Activated naive CD8-positive, alpha-beta T cell treated with anti-CD3 and anti-CD28 coated beads for 36 hours (primary cell): ENCODE measurements around the gene DHCR24. TPM values are rescaled to one million over a fixed set of nuclear protein-coding genes. Genes with fewer than 3 reads are reported as not detected.

Experiments
- DNase-seq: peaks from one replicate; pipeline ENCODE4 v3.0.0; 2021
- H3K27ac Mint-ChIP-seq: one replicate; pipeline ENCODE4 v1.8.0; 2022; ENCODE audit warnings: mild to moderate bottlenecking, moderate library complexity, mixed read lengths
- H3K27me3 Mint-ChIP-seq: one replicate; pipeline ENCODE4 v1.8.0; 2022; ENCODE audit warnings: mild to moderate bottlenecking, mixed read lengths
- H3K36me3 Mint-ChIP-seq: one replicate; pipeline ENCODE4 v1.8.0; 2021; ENCODE audit warnings: mild to moderate bottlenecking, mixed read lengths
- H3K4me1 Mint-ChIP-seq: one replicate; pipeline ENCODE4 v1.8.0; 2021; ENCODE audit warnings: mixed read lengths
- H3K4me3 Mint-ChIP-seq: one replicate; pipeline ENCODE4 v1.8.0; 2022; ENCODE audit warnings: mild to moderate bottlenecking, moderate library complexity, mixed read lengths
- H3K9me3 Mint-ChIP-seq: one replicate; pipeline ENCODE4 v1.8.0; 2022; ENCODE audit warnings: mixed read lengths
- total RNA-seq, 2 experiments: library from RNA; stranded (reverse); gene quantifications; one replicate each; pipeline ENCODE4 v1.2.3, GENCODE V29; 2021

DHCR24 gene
- total RNA-seq, 2 experiments from 2014 or later, result 66.1 to 69.4 TPM

DNA sequence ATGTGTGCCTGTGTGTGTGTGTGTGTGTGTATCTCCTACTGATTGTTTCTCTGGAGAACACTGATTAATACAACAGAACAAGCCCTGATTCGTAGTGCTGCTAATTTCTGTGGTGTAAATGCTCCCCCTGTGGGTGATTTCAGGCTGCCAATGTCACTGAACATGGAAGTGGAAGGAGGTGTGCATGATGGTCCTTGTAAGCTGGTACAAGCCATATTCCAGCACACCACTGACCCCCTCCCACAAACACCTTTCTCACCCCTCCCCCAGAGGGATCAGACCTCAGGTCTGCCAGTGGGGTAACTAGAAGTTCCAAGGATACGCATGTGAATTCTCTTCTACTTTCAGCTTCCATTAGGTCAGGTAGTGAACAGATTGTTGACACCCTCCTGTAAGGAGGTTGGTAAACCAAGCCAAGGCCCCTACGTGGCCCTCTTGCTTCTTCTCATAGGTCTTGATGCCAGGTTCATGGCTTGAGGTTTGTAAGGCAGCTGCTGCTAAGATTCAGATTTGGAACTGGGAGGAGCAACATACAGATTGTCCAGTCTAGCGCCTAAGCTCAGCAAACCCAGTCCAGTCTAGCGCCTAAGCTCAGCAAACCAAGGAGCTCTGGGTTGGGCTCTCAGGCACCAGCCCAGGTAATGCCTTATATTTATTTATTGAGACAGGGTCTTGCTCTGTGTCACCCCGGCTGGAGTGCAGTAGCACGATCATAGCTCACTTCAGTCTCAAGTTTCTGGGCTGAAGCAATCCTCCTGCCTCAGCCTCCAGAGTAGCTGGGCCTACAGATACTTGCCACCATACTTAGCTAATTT, 38.7 kb downstream of the DHCR24 start:
- no peak for DNase-seq
- H3K4me1 Mint-ChIP-seq, result no peaks in the 10 kb centered on the region
- no peaks in the 10 kb centered on the region for H3K9me3 Mint-ChIP-seq
- peaks cover 11% of the 10 kb centered on the region for H3K36me3 Mint-ChIP-seq
- H3K27ac Mint-ChIP-seq, result no peak overlapping the region
- H3K27me3 Mint-ChIP-seq, result no peaks in the 10 kb centered on the region
- no peak overlapping the region for H3K4me3 Mint-ChIP-seq

DNA sequence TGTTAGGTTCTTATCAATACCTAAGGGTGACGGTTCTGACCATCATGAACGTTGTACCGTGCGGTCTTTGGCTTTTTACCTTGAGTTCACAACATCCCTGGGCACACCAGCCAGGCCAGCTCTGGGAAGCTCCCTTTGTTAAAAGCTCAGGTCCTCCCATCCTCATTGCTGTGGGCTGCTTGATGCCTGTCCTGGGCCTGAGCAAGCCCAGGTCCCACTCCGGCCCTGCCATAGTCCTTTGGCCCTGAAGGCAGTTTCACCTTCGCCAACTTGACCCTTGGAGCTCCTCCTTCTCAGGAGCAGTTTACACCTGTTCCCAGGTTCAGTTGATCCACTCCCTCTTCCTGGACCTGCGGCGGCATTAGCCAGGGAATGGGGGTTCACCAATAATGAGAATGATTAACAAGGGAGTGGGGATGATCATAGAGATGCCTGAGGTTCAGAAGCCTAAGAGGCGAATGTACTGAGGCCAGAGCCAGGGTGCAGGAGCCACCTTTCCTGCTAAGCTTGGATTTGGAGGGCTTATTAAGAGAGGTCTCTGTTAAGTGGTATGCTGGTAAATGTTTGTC, 40.2 kb downstream of the DHCR24 start:
- no peak for DNase-seq
- Mint-ChIP-seq H3K27ac (no peak overlapping the region), H3K4me3 (no peak overlapping the region), H3K36me3 (peaks cover 9% of the 10 kb centered on the region), H3K9me3 (no peaks in the 10 kb centered on the region), H3K4me1 (no peaks in the 10 kb centered on the region), H3K27me3 (no peaks in the 10 kb centered on the region)

DNA sequence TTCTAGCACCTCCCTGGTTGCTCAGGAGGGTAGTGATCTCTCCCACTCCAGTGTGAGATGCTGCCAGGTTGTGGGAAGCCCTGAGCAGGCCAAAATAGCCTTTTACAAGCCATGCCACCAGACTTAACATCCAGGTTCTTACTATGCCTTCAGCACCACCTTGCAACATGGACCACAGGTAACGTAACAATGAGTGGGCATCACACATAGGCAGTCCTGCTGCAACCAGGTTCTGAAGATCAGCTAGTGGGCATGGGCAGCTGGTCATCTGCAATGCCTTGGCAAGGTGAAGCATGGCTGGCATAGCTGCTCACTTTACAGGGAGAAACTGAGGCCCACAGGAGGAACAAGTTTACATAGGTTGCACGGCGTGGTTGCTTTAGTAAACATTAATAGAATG, 40.7 kb downstream of the DHCR24 start:
- Mint-ChIP-seq H3K4me1 (no peaks in the 10 kb centered on the region), H3K27ac (no peak overlapping the region), H3K27me3 (no peaks in the 10 kb centered on the region), H3K4me3 (no peak overlapping the region), H3K9me3 (no peaks in the 10 kb centered on the region), H3K36me3 (peaks cover 7% of the 10 kb centered on the region)
- no peak for DNase-seq

DNA sequence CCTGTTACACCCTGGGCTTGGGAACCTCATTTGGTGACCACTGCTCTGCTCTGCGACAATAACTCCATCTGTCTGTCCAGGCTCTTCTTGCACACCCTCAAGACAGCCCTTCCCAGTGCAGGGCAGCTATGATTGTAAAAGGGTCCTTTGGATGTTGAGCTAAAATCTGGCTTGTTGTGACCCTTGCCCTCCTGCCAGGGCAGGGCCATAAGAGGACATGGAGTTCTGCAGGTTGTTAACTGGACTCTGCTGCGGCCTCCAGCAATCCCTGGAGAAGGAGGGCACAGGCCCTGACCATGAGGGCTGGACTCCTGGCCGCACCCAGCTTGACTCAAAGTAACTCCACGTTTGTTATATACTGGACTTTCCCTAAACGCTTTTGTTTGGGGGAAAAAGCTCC, 41.2 kb downstream of the DHCR24 start:
- no peaks in the 10 kb centered on the region for H3K27me3 Mint-ChIP-seq
- no peaks in the 10 kb centered on the region for H3K4me1 Mint-ChIP-seq

DNA sequence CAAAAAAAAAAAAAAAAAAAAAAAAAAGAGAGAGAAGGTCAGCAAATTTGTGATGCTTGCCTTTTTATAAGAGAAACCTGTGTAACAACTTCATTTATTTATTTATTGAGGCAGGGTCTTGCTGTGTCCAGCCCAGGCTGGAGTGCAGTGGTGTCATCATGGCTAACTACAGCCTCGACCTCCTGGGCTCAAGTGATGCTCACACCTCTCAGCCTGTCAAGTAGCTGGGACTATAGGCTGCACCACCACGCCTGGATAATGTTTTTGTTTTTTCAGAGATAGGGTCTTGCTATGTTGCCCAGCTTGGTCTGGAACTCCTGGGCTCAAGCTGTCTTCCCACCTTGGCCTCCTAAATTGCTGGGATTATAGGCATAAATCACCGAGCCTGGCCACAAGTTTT, 42.4 kb downstream of the DHCR24 start:
- Mint-ChIP-seq H3K4me1 (no peaks in the 10 kb centered on the region), H3K4me3 (no peak overlapping the region), H3K27ac (no peak overlapping the region), H3K36me3 (no peaks in the 10 kb centered on the region), H3K27me3 (no peaks in the 10 kb centered on the region), H3K9me3 (no peaks in the 10 kb centered on the region)
- DNase-seq, result no peak

More for the DNA sequence above, 41.2 kb downstream of the DHCR24 start:
- no peaks in the 10 kb centered on the region for H3K9me3 Mint-ChIP-seq
- H3K27ac Mint-ChIP-seq, result no peak overlapping the region
- H3K36me3 Mint-ChIP-seq, result peaks cover 5% of the 10 kb centered on the region
- no peak overlapping the region for H3K4me3 Mint-ChIP-seq
- no peak for DNase-seq

DNA sequence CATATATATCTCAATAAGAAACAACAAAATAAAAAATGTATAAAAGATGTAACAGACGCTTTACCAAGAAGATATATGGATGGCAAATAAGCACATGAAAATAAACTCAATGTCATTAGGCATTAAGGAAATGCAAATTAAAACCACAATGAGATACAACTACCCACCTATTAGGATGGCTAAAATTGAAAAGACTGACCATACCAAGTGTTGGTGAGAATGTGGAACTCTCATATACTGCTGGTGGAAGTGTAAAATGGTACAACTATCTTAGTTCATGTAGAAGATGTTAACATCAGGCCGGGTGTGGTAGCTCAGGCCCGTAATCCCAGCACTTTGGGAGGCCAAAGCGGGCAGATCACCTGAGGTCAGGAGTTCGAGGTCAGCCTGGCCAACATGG, 43.5 kb downstream of the DHCR24 start:
- H3K27ac Mint-ChIP-seq, result no peak overlapping the region
- no peaks in the 10 kb centered on the region for H3K27me3 Mint-ChIP-seq
- no peaks in the 10 kb centered on the region for H3K9me3 Mint-ChIP-seq
- H3K36me3 Mint-ChIP-seq, result no peaks in the 10 kb centered on the region
- no peaks in the 10 kb centered on the region for H3K4me1 Mint-ChIP-seq
- DNase-seq, result no peak
- no peak overlapping the region for H3K4me3 Mint-ChIP-seq

DNA sequence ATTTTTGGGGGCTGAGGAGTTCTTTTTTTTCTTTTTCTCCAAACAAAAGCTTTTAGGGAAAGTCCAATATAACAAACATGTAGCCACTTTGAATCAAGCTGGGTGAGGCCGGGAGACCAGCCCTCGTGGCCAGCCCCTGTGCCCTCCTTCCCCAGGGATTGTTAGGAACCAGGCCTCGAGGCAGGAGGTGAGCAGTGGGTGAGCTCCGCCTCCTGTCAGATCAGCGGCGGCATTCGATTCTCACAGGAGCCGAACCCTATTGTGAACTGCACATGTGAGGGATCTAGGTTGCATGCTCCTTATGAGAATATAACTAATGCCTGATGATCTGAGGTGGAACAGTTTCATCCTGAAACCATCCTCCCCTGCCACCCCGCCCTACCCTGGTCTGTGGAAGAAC, 44.0 kb downstream of the DHCR24 start:
- no peak overlapping the region for H3K4me3 Mint-ChIP-seq
- DNase-seq, result no peak
- no peak overlapping the region for H3K27ac Mint-ChIP-seq
- H3K4me1 Mint-ChIP-seq, result no peaks in the 10 kb centered on the region
- no peaks in the 10 kb centered on the region for H3K9me3 Mint-ChIP-seq
- H3K27me3 Mint-ChIP-seq, result no peaks in the 10 kb centered on the region
- H3K36me3 Mint-ChIP-seq, result no peaks in the 10 kb centered on the region

DNA sequence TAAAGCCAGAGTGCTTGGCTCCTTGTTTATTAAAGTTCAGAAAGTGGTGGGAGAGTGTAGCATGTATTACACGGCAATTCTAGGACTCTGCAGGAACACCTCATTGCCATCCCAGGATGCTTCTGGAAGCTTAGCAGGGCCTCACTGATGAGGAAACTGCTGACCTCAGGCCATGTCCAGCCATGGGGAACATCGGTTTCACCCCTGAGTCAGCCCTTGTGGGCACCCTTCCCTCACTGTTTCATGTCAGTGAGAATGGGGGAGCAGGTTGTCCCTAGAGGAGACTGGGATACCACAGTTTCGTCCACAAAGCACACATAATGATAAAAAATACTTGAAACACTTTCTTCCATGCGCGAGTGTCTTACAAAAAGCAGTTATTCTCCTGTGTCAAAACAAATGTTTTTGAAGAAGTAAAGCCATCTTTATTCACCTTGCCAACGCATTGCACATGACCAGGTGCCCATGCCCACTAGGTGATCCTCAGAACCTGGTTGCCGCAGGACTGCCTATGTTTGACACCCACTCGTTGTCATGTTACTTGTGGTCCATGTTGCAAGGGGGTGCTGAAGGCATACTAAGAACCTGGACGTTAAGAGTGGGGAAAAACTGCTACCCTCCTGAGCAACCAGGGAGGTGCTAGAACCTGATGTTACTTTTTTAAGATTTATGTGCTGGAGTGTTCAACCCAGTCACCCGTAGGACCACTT, 44.6 kb downstream of the DHCR24 start:
- no peaks in the 10 kb centered on the region for H3K27me3 Mint-ChIP-seq
- H3K27ac Mint-ChIP-seq, result no peak overlapping the region
- H3K4me1 Mint-ChIP-seq, result no peaks in the 10 kb centered on the region

DNA sequence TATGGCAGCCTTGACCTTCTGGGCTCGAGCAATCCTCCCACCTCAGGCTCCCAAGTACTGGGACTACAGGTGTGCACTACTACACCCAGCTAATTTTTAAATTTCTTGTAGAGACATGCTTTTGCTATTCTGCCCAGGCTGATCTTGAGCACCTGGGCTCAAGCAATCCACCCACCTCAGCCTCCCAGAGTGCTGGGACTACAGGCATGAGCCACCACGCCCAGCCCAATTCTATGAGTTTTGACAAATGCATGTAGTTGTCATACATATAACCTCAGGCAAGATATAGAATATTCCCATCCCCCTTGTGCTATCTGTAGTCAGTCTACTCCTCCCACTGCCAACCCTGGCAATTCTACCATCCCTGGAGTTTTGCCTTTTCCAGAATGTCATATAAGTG, 47.2 kb downstream of the DHCR24 start:
- no peak overlapping the region for H3K4me3 Mint-ChIP-seq
- H3K9me3 Mint-ChIP-seq, result no peaks in the 10 kb centered on the region
- H3K4me1 Mint-ChIP-seq, result no peaks in the 10 kb centered on the region
- no peaks in the 10 kb centered on the region for H3K36me3 Mint-ChIP-seq
- no peak overlapping the region for H3K27ac Mint-ChIP-seq
- H3K27me3 Mint-ChIP-seq, result peaks cover 7% of the 10 kb centered on the region
- DNase-seq, result no peak

More for the DNA sequence above, 44.6 kb downstream of the DHCR24 start:
- H3K4me3 Mint-ChIP-seq, result no peak overlapping the region
- DNase-seq, result no peak
- H3K36me3 Mint-ChIP-seq, result no peaks in the 10 kb centered on the region
- H3K9me3 Mint-ChIP-seq, result no peaks in the 10 kb centered on the region

DNA sequence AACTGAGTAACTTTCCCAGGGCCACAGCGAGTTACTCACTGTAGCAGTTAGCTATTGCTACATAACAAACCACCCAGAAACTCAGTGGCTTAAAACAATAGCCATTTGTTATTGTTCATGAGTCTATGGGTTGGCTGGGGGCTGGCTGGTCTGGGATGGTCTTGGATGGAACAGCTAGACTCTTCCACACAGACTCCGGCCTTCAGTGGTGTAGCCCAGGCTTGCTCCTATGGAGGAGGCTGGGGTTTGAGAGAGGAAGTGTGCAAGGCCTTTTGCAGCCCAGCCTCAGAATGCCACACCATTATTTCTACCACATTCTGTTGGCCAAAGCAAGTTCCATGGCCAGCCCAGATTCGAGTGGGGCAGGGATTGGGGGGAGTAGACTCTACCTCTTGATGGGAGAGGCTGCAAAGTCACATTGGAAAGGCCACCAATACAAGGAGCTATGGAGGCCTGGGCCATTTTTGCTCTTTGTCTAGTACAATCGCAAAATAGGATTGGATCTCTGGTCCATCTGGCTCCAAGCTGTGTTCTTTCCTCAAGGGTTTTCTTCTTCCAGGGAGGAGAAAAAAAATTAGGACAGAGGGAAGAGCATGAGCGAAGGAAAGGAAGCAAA, 48.3 kb downstream of the DHCR24 start:
- Mint-ChIP-seq H3K27ac (no peak overlapping the region), H3K4me3 (no peak overlapping the region), H3K27me3 (peaks cover 7% of the 10 kb centered on the region), H3K9me3 (no peaks in the 10 kb centered on the region), H3K36me3 (no peaks in the 10 kb centered on the region), H3K4me1 (no peaks in the 10 kb centered on the region)
- no peak for DNase-seq

DNA sequence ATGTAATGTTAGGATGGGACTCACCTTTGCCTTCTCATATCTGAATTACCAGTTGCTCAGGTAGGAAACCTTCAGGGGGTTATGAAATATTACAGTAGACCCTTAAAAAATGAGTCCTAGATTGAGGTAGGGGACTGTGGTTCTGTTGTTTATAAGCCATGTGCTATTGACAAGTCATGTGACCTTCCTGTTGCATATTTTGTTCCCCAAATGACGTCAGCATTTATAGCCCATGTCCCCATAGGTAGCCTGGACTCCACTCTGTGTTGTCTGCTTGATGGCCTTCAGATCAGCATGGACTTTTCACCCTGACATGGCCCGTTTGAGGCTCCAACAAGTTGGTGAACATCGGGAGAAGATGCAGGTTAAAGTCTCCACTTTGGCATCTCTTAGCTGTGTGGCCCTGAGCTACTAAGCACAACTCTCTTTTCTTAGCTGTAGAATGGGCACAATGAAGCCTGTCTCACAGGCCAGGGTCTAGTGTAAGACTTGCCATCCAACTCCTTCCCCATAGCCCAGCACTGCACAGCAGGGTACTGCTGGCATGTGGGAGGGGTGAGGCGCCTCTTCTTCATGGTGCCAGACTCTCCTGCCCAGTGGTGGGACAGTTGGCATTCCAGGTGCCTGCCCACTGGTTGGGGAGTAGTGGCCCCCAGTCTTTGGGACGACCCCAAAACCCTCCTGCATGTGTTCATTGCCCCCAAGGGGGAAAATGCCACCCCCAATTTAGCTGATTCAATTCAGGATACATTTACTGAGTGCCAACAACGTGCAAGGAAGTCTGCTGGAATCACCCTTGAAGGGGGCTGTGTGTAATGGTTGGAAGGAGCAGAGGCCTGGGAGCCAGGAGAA, 49.8 kb downstream of the DHCR24 start:
- Mint-ChIP-seq H3K4me1 (no peaks in the 10 kb centered on the region), H3K27me3 (peaks cover 7% of the 10 kb centered on the region), H3K9me3 (no peaks in the 10 kb centered on the region), H3K27ac (no peak overlapping the region), H3K36me3 (no peaks in the 10 kb centered on the region), H3K4me3 (no peak overlapping the region)
- no peak for DNase-seq

DNA sequence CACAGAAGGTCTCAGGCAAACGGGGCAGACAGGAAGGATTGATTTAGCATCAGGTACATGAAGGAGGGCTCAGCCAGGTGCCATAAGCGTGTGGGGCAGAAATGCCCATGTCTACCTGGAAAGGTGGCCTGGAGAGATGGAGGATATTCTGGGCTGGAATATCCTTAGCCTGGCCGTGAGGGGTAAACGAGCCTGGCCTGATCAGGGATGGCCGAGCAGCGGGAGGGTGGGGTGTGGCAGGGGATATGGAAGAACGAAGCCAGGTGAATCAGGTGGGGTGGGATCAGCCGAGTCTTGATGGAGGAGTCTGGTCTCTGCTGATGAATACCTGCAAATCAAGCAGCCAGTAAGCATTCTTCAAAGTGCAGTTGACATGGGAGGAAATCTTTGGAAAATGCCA, 50.4 kb downstream of the DHCR24 start:
- H3K4me3 Mint-ChIP-seq, result no peak overlapping the region
- H3K4me1 Mint-ChIP-seq, result no peaks in the 10 kb centered on the region
- DNase-seq, result no peak
- peaks cover under 1% of the 10 kb centered on the region for H3K9me3 Mint-ChIP-seq
- H3K27ac Mint-ChIP-seq, result no peak overlapping the region
- H3K36me3 Mint-ChIP-seq, result no peaks in the 10 kb centered on the region
- H3K27me3 Mint-ChIP-seq, result peaks cover 7% of the 10 kb centered on the region

DNA sequence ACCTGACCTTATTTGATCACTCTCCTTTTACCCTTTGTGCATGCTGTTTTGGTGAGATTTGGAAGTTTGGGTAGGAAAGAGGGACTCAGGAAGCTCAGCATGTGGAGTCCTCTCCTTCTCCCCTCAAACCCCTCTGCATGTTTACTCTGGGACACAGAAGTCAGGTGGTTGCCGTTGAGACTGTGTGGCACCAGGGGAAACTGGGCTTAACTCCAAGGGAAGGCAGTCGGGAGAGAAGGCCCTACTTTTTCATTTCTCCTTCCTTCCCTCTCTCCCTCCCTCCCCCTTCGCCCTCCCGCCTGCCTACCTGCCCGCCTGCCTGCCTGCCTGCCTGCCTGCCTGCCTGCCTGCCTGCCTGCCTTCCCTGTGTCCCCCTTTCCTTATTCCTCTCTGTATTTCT, 51.0 kb downstream of the DHCR24 start:
- Mint-ChIP-seq H3K9me3 (peaks cover 3% of the 10 kb centered on the region), H3K27ac (no peak overlapping the region), H3K4me1 (no peaks in the 10 kb centered on the region), H3K36me3 (peaks cover under 1% of the 10 kb centered on the region), H3K27me3 (peaks cover 7% of the 10 kb centered on the region), H3K4me3 (no peak overlapping the region)
- no peak for DNase-seq

DNA sequence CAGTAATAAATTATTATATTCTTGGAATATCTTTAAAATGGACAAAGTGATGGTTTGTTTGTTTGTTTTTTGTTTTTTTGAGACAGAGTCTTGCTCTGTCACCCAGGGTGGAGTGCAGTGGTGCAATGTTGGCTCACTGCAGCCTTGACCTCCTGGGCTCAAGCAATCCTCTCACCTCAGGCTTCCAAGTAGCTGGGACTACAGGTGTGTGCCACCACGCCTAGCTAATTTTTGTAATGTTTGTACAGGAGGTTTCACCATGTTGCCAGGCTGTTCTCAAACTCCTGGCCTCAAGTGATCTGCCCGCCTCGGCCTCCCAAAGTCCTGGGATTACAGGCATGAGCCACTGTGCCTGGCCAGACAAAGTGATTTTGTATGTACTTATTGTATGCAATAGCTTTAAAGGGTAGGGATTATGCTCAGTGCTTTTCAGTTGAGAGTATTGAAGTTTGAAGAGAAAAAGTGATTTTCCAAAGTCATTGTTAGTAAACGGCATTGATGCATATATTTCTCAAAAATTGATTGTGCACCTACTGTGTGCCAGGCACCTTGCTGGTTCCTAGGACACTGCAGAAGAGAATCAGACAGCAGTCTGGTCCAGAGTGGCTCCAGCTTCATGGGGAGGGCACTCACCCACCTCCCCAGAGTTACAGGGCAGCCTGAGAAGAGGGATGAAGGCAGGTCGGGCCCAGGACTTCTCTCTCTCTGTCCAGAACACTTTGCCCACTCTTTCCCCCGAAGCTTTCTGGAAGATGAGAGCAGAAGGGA, 51.7 kb downstream of the DHCR24 start:
- Mint-ChIP-seq H3K36me3 (peaks cover 3% of the 10 kb centered on the region), H3K27ac (no peak overlapping the region), H3K9me3 (peaks cover 3% of the 10 kb centered on the region), H3K4me3 (no peak overlapping the region), H3K27me3 (peaks cover 7% of the 10 kb centered on the region), H3K4me1 (no peaks in the 10 kb centered on the region)
- DNase-seq, result no peak
